Measurements from ENCODE around the gene CHRNA10. TPM values are rescaled to one million over a fixed set of nuclear protein-coding genes. Genes with fewer than 3 reads are reported as not detected.

The CHRNA10 gene
- 1.8 and 4.9 TPM in 2 replicates for polyA plus RNA-seq
- 1.4 and 1.5 TPM in 2 replicates for polyA minus RNA-seq

GRCh38 chr11:3671334-3672254 is at the start of gene CHRNA10:
TSS of gene CHRNA10 (minus strand) at chr11:3671384. CDS start at chr11:3671312, 72 bp downstream.
- Histone ChIP-seq H3F3A (ENCODE audit: insufficient read depth, low read length, poor library complexity, severe bottlenecking) (no peaks in the 10 kb centered on the region), H3K9ac (ENCODE audit: low read length) (no peak within 1 kb of the TSS), H3K79me2 (replicated peaks; ENCODE audit: insufficient read depth, low read length) (no peaks in the 10 kb centered on the region), H3K36me3 (ENCODE audit: insufficient read depth, low read length) (peaks cover 12% of the 10 kb centered on the region), H3K9me2 (ENCODE audit: insufficient read depth, low read length) (no peaks in the 10 kb centered on the region), H3K9me3 (ENCODE audit: low read length) (no peaks in the 10 kb centered on the region), H3K4me2 (ENCODE audit: low read length) (no peak within 1 kb of the TSS), H3K27ac (ENCODE audit: low read length) (no peak within 1 kb of the TSS), H4K20me1 (ENCODE audit: insufficient read depth) (no peaks in the 10 kb centered on the region), H3K4me3 (ENCODE audit: low read length) (no peak within 1 kb of the TSS), H3K27me3 (ENCODE audit: insufficient read depth, low read depth, low read length) (no peaks in the 10 kb centered on the region), H2AFZ (ENCODE audit: low read depth, low read length) (no peak within 1 kb of the TSS)
- TF ChIP-seq REST (IDR thresholded peaks at IDR 0.05; ENCODE audit: borderline replicate concordance) (no peak), RAD21 (conservative IDR thresholded peaks at IDR 0.05) (no peak)

GRCh38 chr11:3712274-3712673 is 41.1 kb upstream of the CHRNA10 start:
- Histone ChIP-seq H3K9me2 (ENCODE audit: insufficient read depth, low read length) (no peaks in the 10 kb centered on the region), H3K4me2 (ENCODE audit: low read length) (no peak overlapping the region), H3F3A (ENCODE audit: insufficient read depth, low read length, poor library complexity, severe bottlenecking) (no peaks in the 10 kb centered on the region), H3K27ac (ENCODE audit: low read length) (no peak overlapping the region), H3K4me3 (ENCODE audit: low read length) (no peak overlapping the region), H3K79me2 (replicated peaks; ENCODE audit: insufficient read depth, low read length) (no peaks in the 10 kb centered on the region), H3K36me3 (ENCODE audit: insufficient read depth, low read length) (peaks cover 4% of the 10 kb centered on the region), H3K27me3 (ENCODE audit: insufficient read depth, low read depth, low read length) (no peaks in the 10 kb centered on the region), H3K9me3 (ENCODE audit: low read length) (no peaks in the 10 kb centered on the region), H2AFZ (ENCODE audit: low read depth, low read length) (no peak overlapping the region), H4K20me1 (ENCODE audit: insufficient read depth) (no peaks in the 10 kb centered on the region), H3K9ac (ENCODE audit: low read length) (no peak overlapping the region)
- TF ChIP-seq REST (IDR thresholded peaks at IDR 0.05; ENCODE audit: borderline replicate concordance) (no peak), POLR2AphosphoS5 (IDR thresholded peaks at IDR 0.05) (no peak), EZH2 (IDR thresholded peaks at IDR 0.05; ENCODE audit: borderline replicate concordance, insufficient read depth, low read length, poor library complexity, severe bottlenecking) (no peak), RAD21 (conservative IDR thresholded peaks at IDR 0.05) (no peak)
